GM23338 (cell line): ENCODE results near the gene BIRC7. TPM values are rescaled to one million over a fixed set of nuclear protein-coding genes. Genes with fewer than 3 reads are reported as not detected.

ENCODE experiments used
- ATAC-seq: fragments of 200-7000 bp; cut with Tn5 transposase; 3 replicates; pipeline ENCODE4 v1.9.1; 2020
- DNase-seq: peaks from one replicate; pipeline ENCODE4 v3.0.0-alpha.2; 2015; ENCODE audit warnings: low spot score
- H2AFZ ChIP-seq: fragments of 200-600 bp; sonication (generic); 2 replicates; pipeline ENCODE4 v1.8.0; 2016; ENCODE audit warnings: antibody characterized with exemption, mild to moderate bottlenecking, moderate library complexity
- H3F3A ChIP-seq: fragments of 200-600 bp; sonication (generic); replicated peaks from 2 replicates; pipeline ENCODE4 v1.8.0; 2017; ENCODE audit warnings: antibody characterized with exemption, mixed run types, low read depth
- H3K27ac ChIP-seq: fragments of 200-600 bp; sonication (generic); 2 replicates; pipeline ENCODE4 v1.6.1; 2016; ENCODE audit warnings: low read depth
- H3K27me3 ChIP-seq: fragments of 200-600 bp; sonication (generic); 2 replicates; pipeline ENCODE4 v1.8.0; 2016; ENCODE audit warnings: mild to moderate bottlenecking, mixed run types, moderate library complexity; ENCODE audit not compliant: insufficient read depth
- H3K36me3 ChIP-seq: fragments of 200-600 bp; sonication (generic); 2 replicates; pipeline ENCODE4 v1.8.0; 2016; ENCODE audit warnings: mild to moderate bottlenecking; ENCODE audit not compliant: insufficient read depth
- H3K4me1 ChIP-seq: fragments of 200-600 bp; sonication (generic); 2 replicates; pipeline ENCODE4 v1.8.0; 2016; ENCODE audit warnings: mild to moderate bottlenecking, moderate library complexity; ENCODE audit not compliant: insufficient read depth
- H3K4me2 ChIP-seq: fragments of 200-600 bp; sonication (generic); 2 replicates; pipeline ENCODE4 v1.7.1; 2017; ENCODE audit warnings: mixed run types
- H3K4me3 ChIP-seq: fragments of 200-600 bp; sonication (generic); 2 replicates; pipeline ENCODE4 v1.6.1; 2016; ENCODE audit warnings: mixed run types
- H3K79me2 ChIP-seq: fragments of 200-600 bp; sonication (generic); replicated peaks from 2 replicates; pipeline ENCODE4 v1.8.0; 2017; ENCODE audit warnings: mild to moderate bottlenecking; ENCODE audit not compliant: insufficient read depth
- H3K9me2 ChIP-seq: fragments of 200-600 bp; sonication (generic); 2 replicates; pipeline ENCODE4 v1.8.0; 2017; ENCODE audit not compliant: insufficient read depth
- H4K20me1 ChIP-seq: fragments of 200-600 bp; sonication (generic); replicated peaks from 2 replicates; pipeline ENCODE4 v1.8.0; 2017; ENCODE audit warnings: mild to moderate bottlenecking; ENCODE audit not compliant: insufficient read depth
- H3K27ac Mint-ChIP-seq: 2 replicates; pipeline ENCODE4 v1.8.0; 2020; ENCODE audit warnings: inconsistent platforms, mild to moderate bottlenecking, moderate library complexity, mixed read lengths
- H3K27me3 Mint-ChIP-seq: 3 replicates; pipeline ENCODE4 v1.8.0; 2022; ENCODE audit warnings: low read depth, mild to moderate bottlenecking, moderate library complexity, mixed read lengths, inconsistent platforms; ENCODE audit not compliant: insufficient read depth, poor library complexity
- H3K36me3 Mint-ChIP-seq: 3 replicates; pipeline ENCODE4 v1.8.0; 2021; ENCODE audit warnings: low read depth, mild to moderate bottlenecking, inconsistent platforms, moderate library complexity, mixed read lengths
- H3K4me1 Mint-ChIP-seq: 3 replicates; pipeline ENCODE4 v1.8.0; 2020; ENCODE audit warnings: mild to moderate bottlenecking, inconsistent platforms, mixed read lengths
- H3K4me3 Mint-ChIP-seq: 3 replicates; pipeline ENCODE4 v1.8.0; 2021; ENCODE audit warnings: moderate library complexity, mild to moderate bottlenecking, inconsistent platforms, mixed read lengths
- H3K9me3 Mint-ChIP-seq: 3 replicates; pipeline ENCODE4 v1.8.0; 2020; ENCODE audit warnings: moderate library complexity, mild to moderate bottlenecking, inconsistent platforms, mixed read lengths
- CREB1 ChIP-seq: fragments of 250-450 bp; sonication (Bioruptor Pico); IDR thresholded peaks from 2 replicates; pipeline ENCODE4 v1.5.0; 2020; ENCODE audit warnings: low read depth, mild to moderate bottlenecking, moderate library complexity
- CTCF ChIP-seq, 2 experiments: fragments of 200-600 bp in 1 of 2; sonication (generic) in 1 of 2; conservative IDR thresholded peaks; 2 replicates each; pipeline versions ENCODE4 v1.5.1 to v1.6.1; 2016 to 2017; ENCODE audit warnings: antibody characterized with exemption in 2 of 2, low read depth in 2 of 2, mild to moderate bottlenecking in 2 of 2, moderate library complexity in 1 of 2
- ETS1 ChIP-seq: IDR thresholded peaks from 2 replicates; pipeline ENCODE4 v1.6.1; 2016; ENCODE audit warnings: antibody characterized with exemption
- EZH2 ChIP-seq: fragments of 200-600 bp; sonication (generic); IDR thresholded peaks from one replicate; pipeline ENCODE4 v1.8.0; 2017; ENCODE audit warnings: antibody characterized with exemption, mild to moderate bottlenecking, low read depth; ENCODE audit not compliant: unreplicated experiment
- EZH2phosphoT487 ChIP-seq: fragments of 200-600 bp; sonication (generic); IDR thresholded peaks from one replicate; pipeline ENCODE4 v1.8.1; 2018; ENCODE audit warnings: antibody characterized with exemption; ENCODE audit not compliant: unreplicated experiment
- JUNB ChIP-seq: IDR thresholded peaks from one replicate; pipeline ENCODE4 v1.6.1; 2016; ENCODE audit warnings: antibody characterized with exemption; ENCODE audit not compliant: unreplicated experiment
- NANOG ChIP-seq: IDR thresholded peaks from 2 replicates; pipeline ENCODE4 v1.6.1; 2016; ENCODE audit warnings: antibody characterized with exemption, borderline replicate concordance
- POLR2AphosphoS5 ChIP-seq: IDR thresholded peaks from 2 replicates; pipeline ENCODE4 v1.6.1; 2016; ENCODE audit warnings: antibody characterized with exemption, low read depth
- REST ChIP-seq: IDR thresholded peaks from one replicate; pipeline ENCODE4 v1.6.1; 2018; ENCODE audit warnings: antibody characterized with exemption; ENCODE audit not compliant: unreplicated experiment
- STAT1 ChIP-seq: IDR thresholded peaks from one replicate; pipeline ENCODE4 v1.6.1; 2016; ENCODE audit warnings: antibody characterized with exemption; ENCODE audit not compliant: unreplicated experiment
- ZNF114 ChIP-seq: fragments of 250-450 bp; sonication (Bioruptor Pico); IDR thresholded peaks from 2 replicates; pipeline ENCODE4 v1.5.0; 2020; ENCODE audit warnings: mild to moderate bottlenecking, moderate library complexity
- ZNF331 ChIP-seq: fragments of 250-450 bp; sonication (Bioruptor Pico); IDR thresholded peaks from 2 replicates; pipeline ENCODE4 v1.5.0; 2020; ENCODE audit warnings: low read depth, mild to moderate bottlenecking, moderate library complexity
- ZNF462 ChIP-seq: fragments of 250-450 bp; sonication (Bioruptor Pico); IDR thresholded peaks from 2 replicates; pipeline ENCODE4 v1.5.0; 2020; ENCODE audit warnings: mild to moderate bottlenecking, moderate library complexity
- polyA plus RNA-seq: library from polyadenylated mRNA; unstranded; fragments of >200 nt; fragmentation: Nextera tagmentation; extraction: Ambion mirVana; gene quantifications from 2 replicates; pipeline ENCODE4 v1.2.1, GENCODE V29; 2016
- total RNA-seq: library from RNA; depleted of rRNA; stranded (reverse); fragments of >200 nt; shearing (Covaris generic); gene quantifications from 2 replicates; pipeline ENCODE4 v1.2.3, GENCODE V29; 2014

The BIRC7 gene
- total and polyA plus RNA-seq, 2 experiments from 2014 or later: 0.16 to 0.24 TPM

GRCh38 chr20:63248835-63249591 is 13.3 kb downstream of the BIRC7 start:
- H3F3A ChIP-seq: no peaks in the 10 kb centered on the region
- no peak overlapping the region for H3K27ac Mint-ChIP-seq

More at GRCh38 chr20:63248835-63249591, 13.3 kb downstream of the BIRC7 start:
- H2AFZ ChIP-seq: no peak overlapping the region
- Mint-ChIP-seq H3K27me3 (peaks cover 29% of the 10 kb centered on the region), H3K4me1 (peaks cover 24% of the 10 kb centered on the region), H3K36me3 (no peaks in the 10 kb centered on the region), H3K4me3 (no peak overlapping the region), H3K9me3 (peaks cover 3% of the 10 kb centered on the region; the same call in 2 of the 3 replicates)
- H3K36me3 ChIP-seq: no peaks in the 10 kb centered on the region
- no peak overlapping the region for H3K27ac ChIP-seq
- no peak for DNase-seq
- TF ChIP-seq EZH2phosphoT487: no peak
- no peak for TF ChIP-seq STAT1
- no peak for TF ChIP-seq EZH2
- no peak for TF ChIP-seq ETS1
- TF ChIP-seq CREB1 (CRISPR knock-in tag): no peak
- no peak for TF ChIP-seq CTCF (conservative IDR thresholded peaks at IDR 0.05; ENCODE audit: low read depth in 2 of 2)
- TF ChIP-seq POLR2AphosphoS5: no peak
- TF ChIP-seq JUNB: no peak
- TF ChIP-seq ZNF114 (CRISPR knock-in tag): no peak
- no peak for TF ChIP-seq ZNF331 (CRISPR knock-in tag)
- TF ChIP-seq NANOG: no peak
- no peak for TF ChIP-seq ZNF462 (CRISPR knock-in tag)
- no peak for TF ChIP-seq REST
- no peak overlapping the region for H3K4me3 ChIP-seq
- no peaks in the 10 kb centered on the region for H3K9me2 ChIP-seq
- peaks cover 23% of the 10 kb centered on the region for H3K27me3 ChIP-seq
- no peaks in the 10 kb centered on the region for H4K20me1 ChIP-seq
- no peak overlapping the region for H3K4me2 ChIP-seq
- ATAC-seq: no peak
- H3K79me2 ChIP-seq: no peaks in the 10 kb centered on the region
- H3K4me1 ChIP-seq: no peaks in the 10 kb centered on the region; the same call in 1 of the 2 replicates
